Ishikawa (cell line): ENCODE results near the gene ZNF442.

Source experiments
- CEBPB ChIP-seq: IDR thresholded peaks from 2 replicates; pipeline ENCODE4 v1.6.1; 2012
- CREB1 ChIP-seq: IDR thresholded peaks from 2 replicates; pipeline ENCODE4 v1.6.1; 2012; ENCODE audit warnings: low read depth
- EGR1 ChIP-seq: IDR thresholded peaks from 2 replicates; pipeline ENCODE4 v1.6.1; 2012
- EP300 ChIP-seq: IDR thresholded peaks from 2 replicates; pipeline ENCODE4 v1.6.1; 2012; ENCODE audit warnings: borderline replicate concordance
- FOXM1 ChIP-seq: IDR thresholded peaks from 2 replicates; pipeline ENCODE4 v1.6.1; 2012; ENCODE audit warnings: low read depth, borderline replicate concordance
- MAX ChIP-seq: IDR thresholded peaks from 2 replicates; pipeline ENCODE4 v1.6.1; 2012
- NFIC ChIP-seq: IDR thresholded peaks from 2 replicates; pipeline ENCODE4 v1.6.1; 2012
- RAD21 ChIP-seq: IDR thresholded peaks from 2 replicates; pipeline ENCODE4 v1.6.1; 2012; ENCODE audit warnings: low read depth
- TAF1 ChIP-seq: IDR thresholded peaks from 2 replicates; pipeline ENCODE4 v1.6.1; 2012; ENCODE audit warnings: low read depth, mild to moderate bottlenecking
- TCF12 ChIP-seq: IDR thresholded peaks from 2 replicates; pipeline ENCODE4 v1.6.1; 2012; ENCODE audit warnings: low read depth
- TEAD4 ChIP-seq: IDR thresholded peaks from 2 replicates; pipeline ENCODE4 v1.6.1; 2012
- YY1 ChIP-seq: IDR thresholded peaks from 2 replicates; pipeline ENCODE4 v1.6.1; 2012; ENCODE audit warnings: low read depth
- ZBTB7A ChIP-seq: IDR thresholded peaks from 2 replicates; pipeline ENCODE4 v1.6.1; 2012; ENCODE audit warnings: low read depth
- TF ChIP-seq, protein P1 (sequence below): IDR thresholded peaks from 2 replicates; pipeline ENCODE4 v1.6.1; 2012
- TF ChIP-seq, protein P2 (sequence below): IDR thresholded peaks from 2 replicates; pipeline ENCODE4 v1.6.1; 2012; ENCODE audit warnings: low read depth, mild to moderate bottlenecking

ZNF442 gene

GRCh38 chr19:12365236-12366162 is at the start of gene ZNF442:
ZNF442 (minus strand) TSS chr19:12365683; CDS start chr19:12363631, 2,052 bp downstream.
- TF ChIP-seq ZBTB7A (peak; percentile 62; the same call in 1 of the 2 replicates), TAF1 (peak; percentile 87), MAX (peak; percentile 15; the same call in 1 of the 2 replicates), TEAD4 (0 out of 2 replicates have a peak, but pooled peaks have one; percentile 8), FOXM1 (no peak), RAD21 (peak; percentile 42; the same call in 1 of the 2 replicates)
- TF ChIP-seq, protein P1, sequence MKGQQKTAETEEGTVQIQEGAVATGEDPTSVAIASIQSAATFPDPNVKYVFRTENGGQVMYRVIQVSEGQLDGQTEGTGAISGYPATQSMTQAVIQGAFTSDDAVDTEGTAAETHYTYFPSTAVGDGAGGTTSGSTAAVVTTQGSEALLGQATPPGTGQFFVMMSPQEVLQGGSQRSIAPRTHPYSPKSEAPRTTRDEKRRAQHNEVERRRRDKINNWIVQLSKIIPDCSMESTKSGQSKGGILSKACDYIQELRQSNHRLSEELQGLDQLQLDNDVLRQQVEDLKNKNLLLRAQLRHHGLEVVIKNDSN, result no peak

GRCh38 chr19:12411893-12412292 is 46.4 kb upstream of the ZNF442 start:
- no peak for TF ChIP-seq CREB1
- no peak for TF ChIP-seq RAD21
- no peak for TF ChIP-seq ZBTB7A
- TF ChIP-seq YY1, result no peak
- TF ChIP-seq, protein P2, sequence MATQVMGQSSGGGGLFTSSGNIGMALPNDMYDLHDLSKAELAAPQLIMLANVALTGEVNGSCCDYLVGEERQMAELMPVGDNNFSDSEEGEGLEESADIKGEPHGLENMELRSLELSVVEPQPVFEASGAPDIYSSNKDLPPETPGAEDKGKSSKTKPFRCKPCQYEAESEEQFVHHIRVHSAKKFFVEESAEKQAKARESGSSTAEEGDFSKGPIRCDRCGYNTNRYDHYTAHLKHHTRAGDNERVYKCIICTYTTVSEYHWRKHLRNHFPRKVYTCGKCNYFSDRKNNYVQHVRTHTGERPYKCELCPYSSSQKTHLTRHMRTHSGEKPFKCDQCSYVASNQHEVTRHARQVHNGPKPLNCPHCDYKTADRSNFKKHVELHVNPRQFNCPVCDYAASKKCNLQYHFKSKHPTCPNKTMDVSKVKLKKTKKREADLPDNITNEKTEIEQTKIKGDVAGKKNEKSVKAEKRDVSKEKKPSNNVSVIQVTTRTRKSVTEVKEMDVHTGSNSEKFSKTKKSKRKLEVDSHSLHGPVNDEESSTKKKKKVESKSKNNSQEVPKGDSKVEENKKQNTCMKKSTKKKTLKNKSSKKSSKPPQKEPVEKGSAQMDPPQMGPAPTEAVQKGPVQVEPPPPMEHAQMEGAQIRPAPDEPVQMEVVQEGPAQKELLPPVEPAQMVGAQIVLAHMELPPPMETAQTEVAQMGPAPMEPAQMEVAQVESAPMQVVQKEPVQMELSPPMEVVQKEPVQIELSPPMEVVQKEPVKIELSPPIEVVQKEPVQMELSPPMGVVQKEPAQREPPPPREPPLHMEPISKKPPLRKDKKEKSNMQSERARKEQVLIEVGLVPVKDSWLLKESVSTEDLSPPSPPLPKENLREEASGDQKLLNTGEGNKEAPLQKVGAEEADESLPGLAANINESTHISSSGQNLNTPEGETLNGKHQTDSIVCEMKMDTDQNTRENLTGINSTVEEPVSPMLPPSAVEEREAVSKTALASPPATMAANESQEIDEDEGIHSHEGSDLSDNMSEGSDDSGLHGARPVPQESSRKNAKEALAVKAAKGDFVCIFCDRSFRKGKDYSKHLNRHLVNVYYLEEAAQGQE, result no peak
- TF ChIP-seq MAX, result no peak
- TF ChIP-seq CEBPB, result no peak
- TF ChIP-seq EGR1, result no peak
- no peak for TF ChIP-seq TEAD4
- no peak for TF ChIP-seq FOXM1
- TF ChIP-seq, protein P1, result no peak
- TF ChIP-seq EP300, result no peak

- TF ChIP-seq, protein P2, result 0 out of 2 replicates have a peak, but pooled peaks have one; percentile 17
- TF ChIP-seq YY1, result no peak
- no peak for TF ChIP-seq CREB1
- TF ChIP-seq NFIC, result 0 out of 2 replicates have a peak, but pooled peaks have one; percentile 20
- TF ChIP-seq ZBTB7A, result peak; percentile 54; the same call in 1 of the 2 replicates
- no peak for TF ChIP-seq RAD21
- TF ChIP-seq FOXM1, result peak; percentile 36; the same call in 1 of the 2 replicates
- no peak for TF ChIP-seq EGR1
- TF ChIP-seq, protein P1, result peak; percentile 67
- TF ChIP-seq TCF12, result peak; percentile 17; the same call in 1 of the 2 replicates
- no peak for TF ChIP-seq TEAD4
- TF ChIP-seq TAF1, result peak; percentile 61; the same call in 1 of the 2 replicates
- no peak for TF ChIP-seq EP300
- no peak for TF ChIP-seq CEBPB
- TF ChIP-seq MAX, result peak; percentile 45; the same call in 1 of the 2 replicates
These were observed 35.4 kb upstream of the ZNF442 start, which contains the start of gene ZNF799 for GRCh38 chr19:12400633-12401502. ZNF799 (minus strand) TSS chr19:12401271; CDS start chr19:12401070, 201 bp downstream.

DNA sequence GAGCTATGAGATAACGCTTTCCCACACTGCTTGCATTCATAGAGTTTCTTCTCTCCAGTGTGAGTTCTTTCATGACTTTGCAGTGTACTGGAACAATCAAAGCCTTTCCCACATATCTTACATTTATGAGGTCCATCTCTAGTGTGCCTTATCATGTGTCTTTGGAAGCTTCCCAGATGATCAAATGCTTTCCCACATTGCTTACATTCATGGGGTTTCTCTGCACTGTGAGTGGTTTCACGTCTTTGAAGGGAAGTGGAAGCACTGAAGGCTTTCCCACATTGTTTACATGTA is 14.9 kb upstream of the ZNF442 start:
- TF ChIP-seq, protein P1, result no peak
- TF ChIP-seq MAX, result no peak
- no peak for TF ChIP-seq CREB1
- no peak for TF ChIP-seq ZBTB7A
- no peak for TF ChIP-seq TCF12
- TF ChIP-seq TEAD4, result no peak
- TF ChIP-seq, protein P2, result no peak
- TF ChIP-seq CEBPB, result no peak
- TF ChIP-seq RAD21, result no peak
- no peak for TF ChIP-seq YY1
- no peak for TF ChIP-seq EGR1
- no peak for TF ChIP-seq TAF1
- TF ChIP-seq EP300, result no peak
